ENCODE measurements around the gene EOMES.

- TF ChIP-seq CTCF (IDR thresholded peaks at IDR 0.05) (no peak), POLR2A (IDR thresholded peaks at IDR 0.05) (no peak)
Observed at GRCh38 chr3:27715454-27715806, 6.7 kb downstream of the EOMES start.

All from breast epithelium (tissue), 3 donors.